Ovary (tissue), 3 donors: ENCODE data around the gene MAGI1.

ENCODE experiments used
- EP300 ChIP-seq: sonication (generic); formaldehyde crosslinking; IDR thresholded peaks from one replicate; pipeline ENCODE4 v1.6.1; 2017; ENCODE audit warnings: antibody characterized with exemption
- POLR2A ChIP-seq: fragments of 450-650 bp; IDR thresholded peaks from one replicate; pipeline ENCODE4 v1.6.1; 2017; ENCODE audit warnings: antibody characterized with exemption, mild to moderate bottlenecking, moderate library complexity
- TF ChIP-seq, protein P1 (sequence below), 3 donors: fragments of 450-650 bp in 2 of 3; fragments of 200-600 bp in 1 of 3; IDR thresholded peaks; one replicate each; pipeline versions ENCODE4 v1.5.1 to v1.8.0; 2016 to 2022; ENCODE audit warnings: antibody characterized with exemption in 3 of 3, mild to moderate bottlenecking in 1 of 3
- donor health status: DM: no; HTN: no; CAD: no.

GRCh38 chr3:65562447-65562846 is 476.3 kb downstream of the MAGI1 start:
- TF ChIP-seq, protein P1, sequence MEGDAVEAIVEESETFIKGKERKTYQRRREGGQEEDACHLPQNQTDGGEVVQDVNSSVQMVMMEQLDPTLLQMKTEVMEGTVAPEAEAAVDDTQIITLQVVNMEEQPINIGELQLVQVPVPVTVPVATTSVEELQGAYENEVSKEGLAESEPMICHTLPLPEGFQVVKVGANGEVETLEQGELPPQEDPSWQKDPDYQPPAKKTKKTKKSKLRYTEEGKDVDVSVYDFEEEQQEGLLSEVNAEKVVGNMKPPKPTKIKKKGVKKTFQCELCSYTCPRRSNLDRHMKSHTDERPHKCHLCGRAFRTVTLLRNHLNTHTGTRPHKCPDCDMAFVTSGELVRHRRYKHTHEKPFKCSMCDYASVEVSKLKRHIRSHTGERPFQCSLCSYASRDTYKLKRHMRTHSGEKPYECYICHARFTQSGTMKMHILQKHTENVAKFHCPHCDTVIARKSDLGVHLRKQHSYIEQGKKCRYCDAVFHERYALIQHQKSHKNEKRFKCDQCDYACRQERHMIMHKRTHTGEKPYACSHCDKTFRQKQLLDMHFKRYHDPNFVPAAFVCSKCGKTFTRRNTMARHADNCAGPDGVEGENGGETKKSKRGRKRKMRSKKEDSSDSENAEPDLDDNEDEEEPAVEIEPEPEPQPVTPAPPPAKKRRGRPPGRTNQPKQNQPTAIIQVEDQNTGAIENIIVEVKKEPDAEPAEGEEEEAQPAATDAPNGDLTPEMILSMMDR (IDR thresholded peaks at IDR 0.05), result no peak
- TF ChIP-seq POLR2A (no peak), EP300 (no peak)
